ENCODE data around the gene DAPP1.
"Not testable (repeated sequence)": the region's sequence is repeated elsewhere in the genome, so short reads cannot be mapped to it uniquely, and the experiment has no call there.

DAPP1 gene

DNA sequence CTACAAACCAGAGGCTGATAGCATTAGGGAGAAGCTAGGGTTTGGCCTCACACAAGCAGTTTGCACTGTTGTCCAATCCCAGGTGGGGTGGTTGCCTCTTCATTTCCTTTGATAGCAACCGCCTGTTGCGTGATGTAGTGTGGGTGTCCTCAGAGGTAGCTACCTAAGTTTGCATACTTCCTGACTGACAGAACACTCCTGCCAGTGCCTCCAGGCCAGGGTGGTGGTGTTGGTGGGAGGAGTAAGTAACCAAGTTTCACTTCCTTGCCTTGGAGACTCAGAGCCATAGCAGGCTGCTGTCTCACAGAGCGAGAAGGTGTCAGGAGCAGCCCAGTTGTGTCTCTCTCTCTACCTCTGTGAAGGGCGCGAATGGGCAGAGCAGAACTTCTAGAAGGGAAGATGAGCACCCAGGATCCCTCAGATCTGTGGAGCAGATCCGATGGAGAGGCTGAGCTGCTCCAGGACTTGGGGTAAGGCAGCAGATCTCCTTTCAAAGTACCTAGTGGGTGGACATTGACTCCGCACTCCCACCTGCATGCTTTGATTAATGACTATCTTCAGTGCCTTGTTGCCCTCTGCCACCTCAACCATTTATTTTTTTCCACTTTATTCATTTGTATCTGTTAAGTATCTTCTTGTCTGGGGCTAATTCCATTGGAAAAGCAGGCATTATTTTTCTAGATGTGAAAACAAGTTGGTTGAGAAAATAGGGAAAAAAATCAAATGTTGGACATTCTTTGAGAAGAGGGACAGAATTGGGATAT is at the start of gene DAPP1:
DAPP1 (plus strand) TSS at position 283 of the 764 bp plus-strand sequence; CDS start at position 370, 87 bp downstream.
- DNase-seq, result peak; percentile 13 to 59 (median 26)

DNA sequence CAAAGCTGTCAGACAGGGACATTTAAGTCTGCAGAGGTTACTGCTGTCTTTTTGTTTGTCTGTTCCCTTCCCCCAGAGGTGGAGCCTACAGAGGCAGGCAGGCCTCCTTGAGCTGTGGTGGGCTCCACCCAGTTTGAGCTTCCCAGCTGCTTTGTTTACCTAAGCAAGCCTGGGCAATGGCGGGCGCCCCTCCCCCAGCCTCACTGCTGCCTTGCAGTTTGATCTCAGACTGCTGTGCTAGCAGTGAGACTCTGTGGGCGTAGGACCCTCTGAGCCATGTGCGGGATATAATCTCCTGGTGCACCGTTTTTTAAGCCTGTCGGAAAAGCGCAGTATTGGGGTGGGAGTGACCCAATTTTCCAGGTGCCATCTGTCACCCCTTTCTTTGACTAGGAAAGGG is 45.8 kb upstream of the DAPP1 start:
- DNase-seq, result not testable (repeated sequence)

DNA sequence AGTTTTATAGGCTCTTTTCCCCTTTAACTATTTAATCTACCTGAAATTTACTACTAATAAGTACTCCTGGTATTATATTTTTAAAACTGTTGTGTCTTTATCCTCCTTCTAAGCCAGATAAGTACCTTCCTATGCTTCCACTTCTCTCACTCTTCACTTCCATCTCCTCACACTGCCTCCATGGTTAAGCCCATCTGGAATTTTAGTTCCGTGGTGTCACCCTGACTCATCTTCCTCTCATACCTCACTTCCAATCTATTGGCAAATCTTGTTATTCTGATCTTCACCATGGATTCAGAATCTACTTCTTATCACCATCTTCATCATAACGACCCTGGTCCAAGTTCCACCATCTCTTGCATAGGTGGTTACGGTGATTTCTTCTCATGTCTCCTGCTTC is 32.7 kb upstream of the DAPP1 start:
- no peak for DNase-seq

- DNase-seq, result no peak
Measured at GRCh38 chr4:99784842-99785241, 31.8 kb upstream of the DAPP1 start.

DNA sequence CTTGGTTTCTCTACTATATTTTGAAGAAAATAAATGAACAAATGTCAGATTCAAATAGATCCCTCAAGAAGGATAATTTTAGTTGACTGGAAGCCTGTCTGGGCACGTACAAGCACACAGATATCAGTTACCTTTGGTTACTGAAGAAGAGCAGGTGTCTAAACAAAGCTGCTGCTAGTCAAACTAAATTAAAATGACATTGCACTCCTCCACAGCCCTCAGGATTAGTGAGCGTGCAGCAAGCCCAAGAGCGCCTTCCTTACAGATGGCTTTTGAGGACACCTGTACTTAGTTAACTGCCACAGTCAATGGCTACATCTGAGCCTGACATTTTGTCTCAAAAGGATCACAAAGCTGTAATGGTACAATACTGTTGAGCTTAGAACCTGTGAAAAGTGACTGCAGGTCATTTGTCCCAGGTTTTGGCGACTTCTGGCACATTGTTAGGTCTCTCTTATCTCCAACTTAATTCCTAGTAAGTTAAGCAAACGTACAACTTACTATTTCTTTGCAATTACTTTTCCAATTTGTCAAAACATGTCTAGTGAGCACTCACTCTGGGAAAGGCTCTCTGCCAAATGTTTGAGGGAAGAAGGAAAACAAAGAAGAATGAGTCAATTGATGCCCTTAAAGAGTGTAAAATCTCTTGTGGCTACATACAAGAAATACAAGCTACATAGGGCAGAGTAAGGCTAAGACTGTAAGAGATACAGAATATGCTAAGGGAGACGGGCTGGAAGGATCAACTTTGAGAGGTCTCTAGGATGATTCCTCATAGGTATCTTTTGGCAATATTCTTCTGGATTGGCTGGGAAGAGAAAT is 25.6 kb upstream of the DAPP1 start:
- no peak for DNase-seq

GRCh38 chr4:99800332-99801004 is 16.2 kb upstream of the DAPP1 start:
- no peak for DNase-seq

- no peak for DNase-seq
Measured at GRCh38 chr4:99801005-99801699, 15.5 kb upstream of the DAPP1 start.

DNA sequence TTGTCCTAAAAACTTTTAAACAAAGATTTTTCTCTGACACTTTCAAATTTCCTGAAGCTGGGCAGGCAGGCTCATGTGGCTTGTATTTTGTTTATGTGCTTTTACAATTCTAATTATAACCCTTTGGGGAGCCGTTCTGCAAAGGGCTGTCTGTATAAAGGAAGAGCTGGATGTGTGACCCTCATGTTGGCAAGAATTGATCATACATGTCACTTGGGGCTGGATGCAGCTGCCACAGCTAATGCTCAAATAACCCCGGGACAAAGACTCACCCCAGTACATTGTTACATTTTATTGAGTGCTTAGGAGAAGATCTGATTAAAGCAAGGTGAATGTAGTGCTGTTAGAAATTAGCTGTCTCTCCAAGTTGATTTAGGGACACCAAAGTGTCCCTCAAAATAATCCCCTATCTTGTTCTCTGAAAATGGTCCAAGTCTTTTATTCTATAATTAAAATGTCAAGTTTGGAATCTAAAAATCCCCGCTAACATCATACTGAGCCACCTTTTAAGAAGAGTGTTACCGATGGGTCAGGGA is 13.0 kb upstream of the DAPP1 start:
- no peak for DNase-seq

DNA sequence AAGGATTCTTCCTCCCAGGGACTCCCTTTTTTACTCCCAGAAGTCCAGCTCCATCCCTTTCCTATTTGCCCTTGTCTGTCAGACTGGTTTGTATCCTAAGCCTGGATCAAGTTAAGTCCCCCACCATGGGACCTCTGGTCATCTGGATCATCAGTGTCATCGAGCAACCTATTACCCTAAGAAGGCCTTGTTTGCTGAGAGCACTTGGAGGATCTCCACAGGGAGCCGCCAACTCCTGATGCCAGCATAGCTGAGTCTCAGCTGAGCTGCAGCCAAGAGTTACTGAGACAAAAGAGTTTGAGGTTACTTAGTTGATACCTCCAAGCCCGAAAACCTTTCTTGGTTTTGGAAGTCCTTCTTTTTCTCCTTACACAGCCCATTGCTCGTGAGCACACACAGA is 10.1 kb upstream of the DAPP1 start:
- DNase-seq, result no peak

GRCh38 chr4:99807666-99808065 is 9.0 kb upstream of the DAPP1 start:
- DNase-seq, result no peak

GRCh38 chr4:99808260-99808857 is 8.3 kb upstream of the DAPP1 start:
- peak; percentile 20 to 57 (median 34) for DNase-seq

GRCh38 chr4:99809326-99809725 is 7.3 kb upstream of the DAPP1 start:
- DNase-seq, result no peak

- DNase-seq, result no peak
Measured at GRCh38 chr4:99810536-99810935, 6.1 kb upstream of the DAPP1 start.

DNA sequence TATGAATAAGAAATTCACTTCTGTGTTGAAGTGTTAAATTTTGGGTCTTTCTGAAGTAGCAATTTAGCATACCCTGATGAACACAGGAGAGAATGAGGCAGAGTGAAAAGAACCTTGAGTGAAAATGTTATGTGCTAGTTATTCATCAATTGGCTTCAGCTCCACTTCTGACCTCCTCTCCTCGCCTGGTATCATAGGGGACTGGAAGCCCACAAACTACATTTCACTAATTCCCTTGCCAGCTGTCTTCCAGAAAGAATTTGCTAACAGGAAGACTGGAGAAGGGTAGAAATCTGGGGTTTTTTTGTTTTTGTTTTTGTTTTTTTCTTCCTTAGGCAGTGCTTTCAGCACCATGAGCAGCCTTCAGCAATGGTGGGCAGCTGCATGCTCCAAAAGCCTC is 5.5 kb upstream of the DAPP1 start:
- no peak for DNase-seq

DNA sequence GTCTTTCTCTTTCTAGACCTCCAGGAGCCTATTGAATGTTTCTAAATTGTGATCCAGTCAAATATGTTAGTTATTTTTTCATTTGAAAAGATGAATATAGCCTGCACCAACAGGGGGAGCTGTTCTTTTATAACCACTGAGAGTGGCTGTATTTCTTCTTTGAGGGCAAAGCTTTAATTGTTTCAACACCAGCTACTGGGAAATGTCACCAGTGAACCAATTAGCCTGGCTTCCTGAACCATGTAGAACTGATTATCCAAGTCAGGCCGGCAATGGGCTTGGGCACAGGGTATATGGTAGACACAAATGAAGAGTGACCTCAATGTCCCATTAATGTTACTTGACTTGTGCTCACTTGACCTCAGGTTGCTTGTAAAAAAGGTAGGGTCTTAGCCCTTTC is 4.8 kb upstream of the DAPP1 start:
- no peak for DNase-seq

DNA sequence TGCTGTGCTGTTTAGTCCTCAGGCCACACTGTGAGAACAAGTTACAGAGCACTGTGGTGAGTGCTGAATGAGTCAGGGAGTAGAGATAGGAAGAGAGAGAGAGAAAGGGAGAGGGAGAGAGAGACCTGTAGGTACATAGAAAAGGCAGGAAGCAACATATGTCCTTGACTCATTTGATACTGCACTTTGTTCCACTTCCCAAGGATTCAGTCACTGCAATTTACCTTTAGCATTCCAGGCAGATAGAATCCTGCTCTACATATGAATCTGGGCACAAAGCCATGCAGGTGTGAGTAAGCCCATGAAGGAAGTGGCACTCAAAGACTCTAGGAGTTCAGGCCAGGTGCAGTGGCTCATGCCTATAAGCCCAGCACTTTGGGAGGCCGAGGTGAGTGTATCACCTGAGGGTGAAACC is 1.0 kb upstream of the DAPP1 start:
- DNase-seq, result no peak

DNA sequence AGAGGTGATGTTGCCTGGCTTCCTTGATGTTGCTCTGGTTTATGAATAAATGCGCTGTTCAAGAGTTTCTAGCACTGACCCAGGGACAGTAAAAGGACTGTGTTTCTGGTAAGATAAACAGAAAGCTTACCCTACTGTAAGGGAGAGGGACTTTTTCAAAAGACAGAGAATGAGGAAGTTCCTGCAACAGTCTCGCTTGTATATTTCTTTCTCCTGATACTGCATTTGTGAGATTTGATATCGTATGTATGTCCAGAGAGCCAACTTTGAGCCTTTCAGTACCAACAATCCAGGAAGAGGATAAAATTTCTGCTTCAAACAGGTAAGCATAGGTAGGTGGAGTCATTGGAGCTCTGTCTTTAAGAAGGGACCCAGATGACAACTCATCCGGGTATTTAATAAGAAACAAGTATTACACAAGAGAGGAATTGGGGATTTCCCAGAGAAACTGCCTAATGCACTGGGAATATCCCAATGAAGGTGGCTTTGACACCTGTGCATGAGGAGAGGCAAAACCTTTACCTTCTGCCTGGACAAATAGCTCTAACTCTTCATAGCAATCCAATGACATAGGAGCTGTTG is 773 bp downstream of the DAPP1 start:
- DNase-seq, result no peak

DNA sequence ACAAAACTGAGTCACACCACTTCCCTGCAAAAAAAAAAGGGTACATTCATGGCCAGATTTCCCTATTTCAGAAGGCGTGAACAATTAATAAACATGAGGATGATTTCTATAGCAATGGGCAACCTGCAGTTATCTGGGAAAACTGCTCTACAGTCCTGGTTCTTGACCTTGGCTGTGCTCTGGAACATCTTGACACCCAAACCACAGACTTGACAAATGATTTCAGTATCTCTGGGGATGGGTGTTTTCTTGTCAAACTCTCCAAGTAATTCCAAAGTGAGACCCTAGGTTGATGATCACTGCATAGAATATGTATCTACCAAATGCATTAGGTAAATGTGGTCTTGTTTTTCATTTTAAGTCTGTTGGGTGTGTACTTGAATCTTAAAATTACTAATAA is 2.0 kb downstream of the DAPP1 start:
- DNase-seq, result no peak

DNA sequence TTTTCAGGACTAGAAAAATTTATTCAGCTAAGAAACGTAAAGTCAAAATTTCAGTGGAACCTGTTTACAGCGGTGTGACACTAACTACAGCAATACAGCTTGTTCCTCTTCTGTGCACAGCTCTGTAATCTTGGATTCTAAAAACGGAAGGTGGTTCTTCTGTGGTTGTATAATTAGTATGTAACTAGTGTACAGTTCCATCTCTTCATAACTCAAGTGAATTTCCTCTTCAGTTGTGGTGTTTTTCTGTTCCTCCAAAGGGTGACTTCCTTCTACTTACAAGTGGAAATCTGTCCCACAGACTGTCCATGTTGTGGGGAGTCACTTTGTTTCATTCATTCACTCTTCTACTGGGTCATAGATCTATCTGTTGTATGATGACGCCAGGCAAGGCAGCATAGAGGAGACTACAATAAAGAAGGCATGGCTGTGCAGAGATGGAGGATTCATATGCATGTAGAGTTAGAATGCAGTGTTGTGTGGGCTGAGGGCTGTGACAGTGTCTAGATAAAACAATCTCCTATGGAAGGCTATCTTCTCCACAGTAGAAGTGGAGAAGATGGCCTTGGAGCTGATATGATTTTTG is 5.4 kb downstream of the DAPP1 start:
- DNase-seq, result no peak

- DNase-seq, result no peak
Measured at GRCh38 chr4:99822734-99823133, 6.1 kb downstream of the DAPP1 start.

DNA sequence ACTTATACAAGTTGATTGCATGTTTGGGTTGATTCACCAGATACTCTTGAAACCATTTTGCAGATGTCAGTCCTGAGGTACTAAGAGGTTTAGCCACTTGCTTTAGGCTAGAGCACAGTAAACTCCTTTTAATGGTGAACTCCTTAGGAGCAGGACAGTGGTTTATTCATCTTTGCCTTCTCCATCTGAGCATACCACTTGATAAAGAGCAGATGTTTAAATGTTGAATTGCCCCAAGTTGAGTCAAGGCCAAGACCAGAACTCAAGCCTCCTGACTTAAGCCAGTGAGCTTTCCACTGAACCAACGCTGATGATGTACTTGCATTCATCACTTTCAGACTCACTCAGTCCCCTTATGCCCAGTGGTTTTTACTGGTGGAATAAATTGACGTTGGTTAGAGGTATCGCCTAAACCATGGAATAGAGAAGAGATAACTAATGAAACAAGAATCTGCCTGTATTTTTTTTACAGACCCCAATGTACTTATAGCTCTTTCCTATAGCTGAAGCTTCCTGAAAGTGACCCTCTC is 7.5 kb downstream of the DAPP1 start:
- DNase-seq, result no peak

Data from activated naive CD4-positive, alpha-beta T cell (primary cell).